HG03558 (cell line): ENCODE data around the gene UNC45A.
A peak's percentile ranks its signal among the peaks of the same experiment; 100 is the strongest.
"Not testable (repeated sequence)": the region's sequence is repeated elsewhere in the genome, so short reads cannot be mapped to it uniquely, and the experiment has no call there.

Experiments
- ATAC-seq: cut with Tn5 transposase; IDR thresholded peaks from one replicate; pipeline ENCODE4 v1.9.1; 2021; ENCODE audit warnings: moderate number of reproducible peaks; ENCODE audit not compliant: unreplicated experiment; ENCODE audit errors: extremely low read depth

Gene UNC45A

DNA sequence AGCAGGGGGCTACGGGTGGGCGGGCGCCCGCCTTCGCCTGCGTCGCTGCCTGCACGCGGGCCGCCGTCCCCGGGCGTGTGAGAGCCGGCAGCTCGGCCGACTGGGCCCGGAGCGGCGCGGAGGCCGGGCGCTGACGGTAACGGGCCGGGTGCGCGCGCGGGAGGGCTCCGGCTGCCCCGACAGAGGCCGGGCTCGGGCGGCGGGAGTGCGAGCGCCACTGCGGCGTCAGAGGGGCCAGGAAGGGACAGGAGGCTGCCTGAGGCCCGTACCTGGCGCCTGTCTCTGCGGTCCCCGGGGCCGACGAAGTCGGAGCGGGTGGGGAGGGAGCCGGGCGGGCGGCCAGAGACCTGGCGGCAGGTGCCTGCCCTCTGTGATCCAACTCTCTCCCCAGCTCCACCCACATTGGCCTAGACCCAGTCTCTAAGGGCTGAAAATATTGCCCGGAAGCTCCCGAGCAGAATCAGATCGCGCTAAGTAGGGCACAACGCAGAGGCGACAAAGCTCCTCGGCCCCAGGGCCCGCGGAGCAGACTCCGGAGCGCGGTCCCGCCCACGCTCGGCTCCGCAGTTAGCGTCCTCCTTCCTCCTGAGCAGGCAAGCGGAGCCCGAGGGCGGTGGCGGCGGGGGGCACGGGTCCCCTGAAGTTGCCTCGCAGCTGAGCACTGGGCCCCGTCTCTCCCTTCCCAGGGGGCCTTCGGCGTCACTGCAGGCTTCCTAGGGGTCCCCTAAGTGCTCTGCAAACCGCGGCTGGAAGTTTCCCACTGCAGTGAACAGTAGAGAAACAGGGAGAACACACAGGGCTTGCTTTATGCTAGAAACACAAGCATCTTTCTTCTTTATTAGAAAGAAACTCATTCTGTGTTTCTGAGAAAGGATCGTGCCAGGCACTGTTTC lies 32.0 kb upstream of the UNC45A start, which contains the start of gene MAN2A2:
MAN2A2 (plus strand) TSS at position 463 of the 893 bp plus-strand sequence. CDS start 906 bp downstream, outside the sequence.
- ATAC-seq = peak; percentile 31

DNA sequence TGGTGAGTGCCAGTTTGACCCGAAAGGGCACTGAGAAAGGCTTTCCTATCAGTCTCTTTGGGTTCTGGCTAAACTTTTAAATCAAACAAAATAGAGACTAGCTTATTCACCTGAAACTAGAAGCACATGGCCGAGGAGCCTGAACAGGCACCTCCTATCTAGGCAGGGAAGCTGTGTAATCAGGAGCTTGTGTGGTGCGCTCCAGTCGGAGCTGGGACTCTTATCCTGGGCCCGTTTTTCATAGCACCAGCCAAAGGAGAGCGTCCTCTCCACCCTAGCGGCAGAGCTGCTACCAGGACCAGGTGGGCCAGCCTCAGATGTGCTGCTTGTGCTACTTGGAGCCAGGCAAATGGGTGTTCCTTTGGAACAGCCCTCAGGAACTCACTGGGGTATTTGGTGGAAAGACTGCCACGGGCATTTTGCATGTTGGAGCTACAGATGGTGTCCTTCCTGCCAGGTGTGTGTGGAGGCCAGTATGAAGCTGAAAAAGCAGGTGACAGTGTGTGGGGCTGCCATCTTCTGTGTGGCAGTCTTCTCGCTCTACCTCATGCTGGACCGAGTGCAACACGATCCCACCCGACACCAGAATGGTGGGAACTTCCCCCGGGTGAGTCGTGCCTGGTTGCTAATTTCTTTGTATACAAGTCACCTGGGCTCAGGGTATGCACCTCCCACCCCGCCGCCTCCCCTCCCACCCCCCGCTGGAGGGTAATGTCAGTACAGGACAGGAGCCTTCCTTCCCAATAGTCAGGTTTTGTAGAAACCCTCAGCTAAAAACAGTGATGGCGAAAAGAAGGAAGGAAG lies 31.1 kb upstream of the UNC45A start:
- ATAC-seq = no peak

DNA sequence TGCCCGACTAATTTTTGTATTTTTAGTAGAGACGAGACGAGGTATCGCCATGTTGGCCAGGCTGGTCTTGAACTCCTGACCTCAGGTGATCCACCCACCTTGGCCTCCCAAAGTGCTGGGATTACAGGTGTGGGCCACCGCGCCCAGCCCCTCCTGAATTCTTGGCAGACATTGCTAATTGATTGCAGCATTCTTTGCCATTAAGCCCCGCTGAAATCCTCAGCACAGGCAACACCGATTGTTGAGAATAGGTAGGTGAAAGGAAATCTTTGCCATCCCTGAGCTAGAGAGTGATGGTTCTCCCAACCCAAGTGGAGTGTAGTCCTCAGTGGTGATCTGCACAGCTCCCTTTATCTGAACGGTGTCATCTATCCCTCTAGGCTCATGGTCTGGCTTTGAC lies 30.3 kb upstream of the UNC45A start:
- no peak for ATAC-seq

GRCh38 chr15:90905306-90906180 lies 29.5 kb upstream of the UNC45A start:
- ATAC-seq = no peak

- no peak for ATAC-seq
Observed at GRCh38 chr15:90906181-90906849, 28.8 kb upstream of the UNC45A start.

GRCh38 chr15:90907051-90907660 lies 27.9 kb upstream of the UNC45A start:
- ATAC-seq = no peak

GRCh38 chr15:90907838-90908507 lies 27.1 kb upstream of the UNC45A start:
- no peak for ATAC-seq

GRCh38 chr15:90909449-90909848 lies 25.6 kb upstream of the UNC45A start:
- not testable (repeated sequence) for ATAC-seq

- ATAC-seq = no peak
Observed at GRCh38 chr15:90909976-90910375, 25.1 kb upstream of the UNC45A start.

DNA sequence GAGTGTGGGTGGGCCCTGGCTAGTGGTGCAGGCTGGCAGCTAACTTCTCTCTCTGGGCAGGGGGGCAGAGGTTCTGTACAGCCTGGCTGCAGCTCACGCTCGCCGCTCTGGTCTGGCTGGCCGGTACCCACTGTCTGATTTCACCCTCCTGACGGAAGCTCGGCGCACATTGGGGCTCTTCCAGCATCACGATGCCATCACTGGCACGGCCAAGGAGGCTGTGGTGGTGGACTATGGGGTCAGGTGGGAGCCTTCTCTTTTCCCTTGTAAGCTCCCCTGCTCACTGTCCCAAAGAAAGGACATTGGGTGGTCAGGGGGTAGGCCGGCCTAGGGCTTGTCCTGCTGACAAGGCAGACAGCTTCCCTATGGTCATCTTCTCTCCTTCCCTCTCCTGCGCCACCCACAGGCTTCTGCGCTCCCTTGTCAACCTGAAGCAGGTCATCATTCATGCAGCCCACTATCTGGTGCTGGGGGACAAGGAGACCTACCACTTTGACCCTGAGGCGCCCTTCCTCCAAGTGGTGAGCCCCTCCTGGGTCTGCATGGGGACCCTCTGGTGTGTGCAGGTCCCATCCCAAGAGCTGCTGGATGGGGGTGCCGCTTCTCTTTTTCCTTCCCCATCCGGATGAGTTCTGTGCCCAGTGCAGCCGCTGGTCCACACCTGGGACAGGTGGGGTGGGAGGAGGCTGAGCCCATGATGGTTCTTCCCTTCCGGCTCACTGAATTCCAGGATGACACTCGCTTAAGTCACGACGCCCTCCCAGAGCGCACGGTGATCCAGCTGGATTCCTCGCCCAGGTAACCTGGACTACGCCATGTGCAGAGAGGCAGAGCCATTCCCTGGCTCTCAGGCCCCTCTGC lies 24.4 kb upstream of the UNC45A start:
- ATAC-seq = no peak

DNA sequence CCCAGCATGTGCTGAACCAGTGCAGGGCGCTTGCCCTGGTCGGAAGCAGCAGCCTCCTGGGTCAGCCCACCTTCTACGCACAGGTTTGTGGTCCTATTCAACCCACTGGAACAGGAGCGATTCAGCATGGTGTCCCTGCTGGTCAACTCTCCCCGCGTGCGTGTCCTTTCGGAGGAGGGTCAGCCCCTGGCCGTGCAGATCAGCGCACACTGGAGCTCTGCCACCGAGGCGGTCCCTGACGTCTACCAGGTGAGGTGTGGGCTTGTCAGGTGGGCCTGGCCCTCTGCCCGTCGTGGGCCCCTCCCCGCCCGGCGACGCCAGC lies 23.8 kb upstream of the UNC45A start:
- ATAC-seq = no peak

DNA sequence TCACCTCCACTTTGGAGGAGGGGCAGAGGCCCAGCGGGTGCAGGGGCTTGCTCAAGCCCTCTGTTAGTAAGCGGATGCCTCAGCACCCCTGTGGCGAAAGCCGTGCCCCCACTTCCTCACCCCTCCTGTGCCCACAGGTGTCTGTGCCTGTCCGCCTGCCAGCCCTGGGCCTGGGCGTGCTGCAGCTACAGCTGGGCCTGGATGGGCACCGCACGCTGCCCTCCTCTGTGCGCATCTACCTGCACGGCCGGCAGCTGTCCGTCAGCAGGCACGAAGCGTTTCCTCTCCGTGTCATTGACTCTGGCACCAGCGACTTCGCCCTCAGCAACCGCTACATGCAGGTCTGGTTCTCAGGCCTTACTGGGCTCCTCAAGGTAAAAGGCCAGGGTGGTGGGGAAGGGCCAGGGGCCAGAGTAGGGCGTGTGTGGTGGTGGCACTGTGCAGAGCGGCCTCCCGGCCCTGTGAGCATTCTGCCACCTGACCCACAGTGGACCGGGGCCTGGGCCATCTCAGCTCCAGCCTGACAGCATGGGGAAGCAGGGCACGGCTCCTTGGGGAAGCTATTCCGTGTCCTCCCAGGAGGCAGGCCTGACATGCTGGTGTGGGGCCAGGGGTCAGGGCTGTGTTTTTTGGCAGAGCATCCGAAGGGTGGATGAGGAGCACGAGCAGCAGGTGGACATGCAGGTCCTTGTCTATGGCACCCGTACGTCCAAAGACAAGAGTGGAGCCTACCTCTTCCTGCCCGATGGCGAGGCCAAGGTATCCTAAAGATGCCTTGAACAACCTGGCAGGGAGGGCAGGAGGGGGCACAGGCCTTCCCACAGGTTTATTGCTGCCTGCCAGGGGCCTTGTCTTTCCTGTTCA lies 22.9 kb upstream of the UNC45A start:
- no peak for ATAC-seq

DNA sequence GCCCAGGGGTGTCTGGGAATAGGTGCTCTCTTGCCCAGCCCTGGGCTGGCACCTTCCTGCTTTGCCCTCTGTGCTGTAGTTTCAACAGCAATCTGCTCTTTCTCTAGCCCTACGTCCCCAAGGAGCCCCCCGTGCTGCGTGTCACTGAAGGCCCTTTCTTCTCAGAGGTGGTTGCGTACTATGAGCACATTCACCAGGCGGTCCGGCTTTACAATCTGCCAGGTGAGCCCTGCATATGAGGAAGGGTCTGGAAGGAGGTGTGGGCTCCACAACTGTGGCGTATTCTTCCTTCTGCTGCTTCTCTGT lies 22.4 kb upstream of the UNC45A start:
- ATAC-seq = no peak

GRCh38 chr15:90913398-90913944 lies 21.6 kb upstream of the UNC45A start:
- no peak for ATAC-seq

GRCh38 chr15:90914305-90915080 lies 20.6 kb upstream of the UNC45A start:
- no peak for ATAC-seq

DNA sequence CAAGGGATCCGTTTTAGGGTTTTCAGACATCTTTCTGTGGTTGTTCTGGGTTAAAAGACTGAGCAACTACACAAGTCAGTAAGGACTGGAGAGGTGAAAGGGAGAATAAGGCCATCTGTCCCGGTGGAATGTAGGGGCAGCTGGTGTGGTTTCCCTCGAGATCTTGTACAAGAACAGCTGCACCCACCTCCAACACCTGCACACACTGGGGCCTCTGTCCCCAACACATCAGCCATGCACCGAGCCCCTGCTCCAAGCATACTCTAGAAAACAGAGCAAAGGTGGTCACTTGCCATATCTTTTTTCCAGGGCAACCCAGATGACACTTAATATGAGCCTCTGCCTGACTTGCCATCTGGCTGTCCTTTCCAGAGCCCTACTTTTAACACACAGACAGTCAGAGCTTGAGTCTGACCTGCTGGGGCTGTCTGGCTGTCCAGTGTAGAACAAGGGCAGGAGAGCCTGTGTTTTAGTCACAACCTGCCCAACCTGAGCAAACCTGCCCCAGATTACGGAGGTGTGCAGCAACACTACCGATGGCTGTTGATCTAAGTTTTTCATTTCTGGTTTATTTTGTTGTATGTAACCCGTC lies 19.8 kb upstream of the UNC45A start:
- ATAC-seq = no peak
